H1 (cell line): ENCODE data around the gene CDC40. TPM values are rescaled to one million over a fixed set of nuclear protein-coding genes. Genes with fewer than 3 reads are reported as not detected.

ENCODE experiments used
- BCL11A ChIP-seq, 2 experiments: IDR thresholded peaks; one replicate each; pipeline ENCODE4 v1.6.1; 2011; ENCODE audit warnings: low read depth in 2 of 2, low read length in 2 of 2, mild to moderate bottlenecking in 2 of 2
- CHD7 ChIP-seq: fragments of 300-600 bp; sonication (generic); IDR thresholded peaks from 2 replicates; pipeline ENCODE4 v1.7.1; 2012; ENCODE audit warnings: low read length, moderate library complexity, mild to moderate bottlenecking, inconsistent platforms; ENCODE audit not compliant: insufficient replicate concordance
- HDAC2 ChIP-seq, 2 experiments: fragments of 300-600 bp in 1 of 2; sonication (generic) in 1 of 2; IDR thresholded peaks; 2 replicates each; pipeline ENCODE4 v1.6.1; 2011 to 2012; ENCODE audit warnings: low read depth in 2 of 2, low read length in 2 of 2, mild to moderate bottlenecking in 2 of 2, moderate library complexity in 2 of 2, borderline replicate concordance in 1 of 2, inconsistent platforms in 1 of 2
- KDM5A ChIP-seq: fragments of 200-600 bp; IDR thresholded peaks from 2 replicates; pipeline ENCODE4 v1.7.1; 2012; ENCODE audit warnings: mild to moderate bottlenecking, low read length, inconsistent platforms, mixed read lengths
- MAX ChIP-seq: IDR thresholded peaks from 2 replicates; pipeline ENCODE4 v1.6.1; 2012; ENCODE audit warnings: inconsistent platforms
- POLR2A ChIP-seq, 2 experiments: IDR thresholded peaks; 1 replicate in 1 of 2; 2 replicates in 1 of 2; pipeline ENCODE4 v1.6.1; 2011; ENCODE audit warnings: low read depth in 2 of 2, low read length in 2 of 2, mild to moderate bottlenecking in 2 of 2; ENCODE audit errors: control extremely low read depth in 1 of 2
- POLR2AphosphoS5 ChIP-seq: IDR thresholded peaks from 2 replicates; pipeline ENCODE4 v1.6.1; 2011; ENCODE audit warnings: low read depth, low read length
- RNF2 ChIP-seq: fragments of 200-900, 300-1000 bp; sonication (generic); IDR thresholded peaks from 2 replicates; pipeline ENCODE4 v1.7.1; 2016; ENCODE audit warnings: borderline replicate concordance, low read depth, mild to moderate bottlenecking, antibody characterized with exemption, low read length; ENCODE audit not compliant: poor library complexity, severe bottlenecking; ENCODE audit errors: missing control alignments
- SP4 ChIP-seq: IDR thresholded peaks from 2 replicates; pipeline ENCODE4 v1.6.1; 2012; ENCODE audit warnings: low read length, inconsistent platforms
- polyA plus RNA-seq, 7 experiments: library from polyadenylated mRNA; depleted of rRNA in 3 of 7; stranded (reverse) in 5 of 7; unstranded in 2 of 7; fragments of >200 nt in 5 of 7; fragments of 200-250 nt in 2 of 7; gene quantifications; 1 replicate in 5 of 7; 2 replicates in 1 of 7; 4 replicates in 1 of 7; pipeline versions ENCODE4 v1.2.1 to v1.2.3, GENCODE V29; 2011 to 2013; ENCODE audit warnings: missing spikeins in 2 of 7, mixed read lengths in 2 of 7
- total RNA-seq: library from RNA; stranded (reverse); fragmentation: NEBNext Ultra II Directional; extraction: Animal tissue kit (Norgen Biotek cat#: 25700); gene quantifications from 2 replicates; pipeline ENCODE4 v1.2.1, GENCODE V29; 2021

The CDC40 gene
- total and polyA plus RNA-seq, 2 of the 8 experiments (the other 6 are each of a cell fraction or from before 2014, with no cell fraction given) = 7.3 to 27.2 TPM

GRCh38 chr6:110179406-110180227, 610 bp upstream of the CDC40 start, which contains the start of gene WASF1 (continued):
- TF ChIP-seq CHD7 = no peak
- no peak for TF ChIP-seq BCL11A (IDR thresholded peaks at IDR 0.05; ENCODE audit: low read depth in 2 of 2, low read length in 2 of 2)
- no peak for TF ChIP-seq RNF2
- TF ChIP-seq SP4 = 0 out of 2 replicates have a peak, but pooled peaks have one; percentile 64
- TF ChIP-seq POLR2A (IDR thresholded peaks at IDR 0.05; ENCODE audit: control extremely low read depth in 1 of 2, low read depth in 2 of 2, low read length in 2 of 2) = no peak
- TF ChIP-seq HDAC2 (IDR thresholded peaks at IDR 0.05; ENCODE audit: borderline replicate concordance in 1 of 2, low read depth in 2 of 2, low read length in 2 of 2) = peak; percentile 12 to 60; a peak in 1 of 4 replicates
- peak; percentile 66 for TF ChIP-seq MAX
- TF ChIP-seq KDM5A = no peak
- no peak for TF ChIP-seq POLR2AphosphoS5
